HG02763 (cell line): ENCODE data around the gene ANO9.
"Not testable (repeated sequence)": the region's sequence is repeated elsewhere in the genome, so short reads cannot be mapped to it uniquely, and the experiment has no call there.

Source experiments
- ATAC-seq: cut with Tn5 transposase; IDR thresholded peaks from one replicate; pipeline ENCODE4 v1.9.1; 2021; ENCODE audit warnings: mild to moderate bottlenecking, moderate library complexity; ENCODE audit not compliant: unreplicated experiment

Gene ANO9

DNA sequence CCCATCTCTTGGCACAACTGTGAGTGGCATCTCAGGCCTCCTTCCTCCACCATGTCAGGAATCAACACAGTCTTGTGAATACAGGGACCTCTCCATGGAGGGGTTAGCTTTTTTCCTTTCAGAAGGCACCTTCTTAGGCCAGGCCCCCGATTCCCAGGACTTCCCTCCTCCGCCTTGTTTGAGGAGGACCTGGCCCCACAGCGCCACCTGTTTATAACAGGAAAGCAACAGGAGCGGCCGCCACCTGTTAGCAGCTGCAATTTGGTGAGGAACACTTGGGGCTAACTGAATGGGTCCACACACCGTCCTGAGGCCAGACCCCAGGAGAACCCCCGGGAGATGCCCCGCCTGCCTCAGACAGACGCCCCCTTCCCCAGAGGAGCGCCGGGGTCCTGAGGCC is 51.6 kb downstream of the ANO9 start:
- no peak for ATAC-seq

GRCh38 chr11:389369-389768 is 52.4 kb downstream of the ANO9 start:
- not testable (repeated sequence) for ATAC-seq

DNA sequence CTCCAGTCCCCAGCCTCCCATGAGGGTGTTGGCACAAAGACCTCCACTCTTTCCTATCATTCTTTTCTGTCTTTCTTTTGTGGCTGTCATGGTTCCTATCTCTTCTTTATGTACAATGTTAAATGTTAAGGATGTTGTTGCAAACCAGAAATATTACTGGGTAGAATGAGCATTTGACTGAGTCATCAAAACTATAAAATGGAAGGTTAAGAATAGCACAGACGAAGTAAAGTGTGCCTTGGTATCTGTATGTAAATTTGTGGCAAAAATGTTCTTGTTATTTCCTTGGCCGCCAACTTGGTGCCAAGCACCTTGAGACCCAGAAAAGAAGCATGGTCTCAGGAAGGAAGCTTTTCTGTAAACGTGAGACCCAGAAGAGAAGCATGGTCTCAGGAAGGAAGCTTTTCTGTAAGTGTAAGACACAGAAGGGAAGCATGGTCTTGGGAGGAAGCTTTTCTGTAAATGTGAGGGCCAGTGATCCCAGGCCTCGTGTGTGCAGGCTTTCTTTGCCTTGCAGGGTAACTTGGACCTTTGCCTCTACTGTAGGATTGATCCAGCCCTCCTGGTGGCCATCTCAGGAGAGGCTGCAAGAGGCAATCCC is 54.5 kb downstream of the ANO9 start:
- no peak for ATAC-seq

DNA sequence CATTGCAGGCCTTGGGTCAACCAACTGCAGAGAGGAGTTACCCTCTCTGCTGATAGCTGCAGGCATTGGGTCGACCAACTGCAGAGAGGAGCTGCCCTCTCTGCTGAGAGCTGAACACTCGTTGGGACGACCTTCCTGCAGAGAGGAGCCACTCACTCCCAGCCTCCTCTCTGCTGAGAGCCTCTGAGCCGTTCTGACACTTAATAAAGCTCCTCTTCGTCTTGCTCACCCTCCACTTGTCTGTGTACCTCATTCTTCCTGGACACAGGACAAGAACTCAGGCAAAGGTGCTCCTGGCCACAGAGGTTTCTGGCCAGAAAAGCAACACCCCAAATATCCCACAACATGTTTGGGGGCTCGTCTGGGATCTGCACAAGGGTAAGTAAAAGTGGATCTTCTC is 55.3 kb downstream of the ANO9 start:
- no peak for ATAC-seq

DNA sequence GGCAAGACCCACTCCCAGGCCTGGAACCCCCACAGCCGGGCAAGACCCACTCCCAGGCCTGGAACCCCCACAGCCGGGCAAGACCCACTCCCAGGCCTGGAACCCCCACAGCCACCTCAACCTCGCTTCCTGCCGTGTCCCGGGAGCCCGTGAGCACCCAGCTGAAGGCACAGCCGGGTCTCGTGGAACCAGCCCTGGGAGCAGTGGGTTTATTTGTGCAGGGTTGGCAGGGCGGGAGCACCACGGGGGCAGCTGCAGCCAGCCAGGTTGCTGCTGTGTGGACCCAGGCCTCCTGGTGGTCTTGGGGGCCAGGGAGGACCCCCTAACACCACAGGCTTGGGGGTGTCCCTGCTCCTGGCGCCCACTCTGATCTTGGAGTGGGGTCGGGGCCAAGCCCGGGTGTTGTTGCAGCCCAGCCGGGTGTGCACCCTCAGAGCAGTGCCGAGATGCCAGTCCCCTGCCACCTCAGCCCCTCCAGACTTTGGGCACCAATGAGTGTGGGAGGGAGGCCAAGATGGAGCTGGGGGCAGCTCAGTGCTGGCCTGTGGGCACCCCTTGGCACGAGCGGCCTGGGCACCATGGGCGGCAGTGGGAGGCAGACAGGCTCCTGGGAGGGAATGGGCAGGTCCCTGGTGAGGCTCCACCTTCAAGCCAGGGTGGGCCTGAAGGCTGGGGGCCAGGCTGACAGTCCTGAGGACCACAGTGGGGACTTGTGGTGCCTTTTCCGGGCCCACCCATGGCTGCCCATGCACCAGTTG is 56.0 kb downstream of the ANO9 start:
- no peak for ATAC-seq

- ATAC-seq = no peak
Observed at GRCh38 chr11:384511-384910, 57.3 kb downstream of the ANO9 start.

DNA sequence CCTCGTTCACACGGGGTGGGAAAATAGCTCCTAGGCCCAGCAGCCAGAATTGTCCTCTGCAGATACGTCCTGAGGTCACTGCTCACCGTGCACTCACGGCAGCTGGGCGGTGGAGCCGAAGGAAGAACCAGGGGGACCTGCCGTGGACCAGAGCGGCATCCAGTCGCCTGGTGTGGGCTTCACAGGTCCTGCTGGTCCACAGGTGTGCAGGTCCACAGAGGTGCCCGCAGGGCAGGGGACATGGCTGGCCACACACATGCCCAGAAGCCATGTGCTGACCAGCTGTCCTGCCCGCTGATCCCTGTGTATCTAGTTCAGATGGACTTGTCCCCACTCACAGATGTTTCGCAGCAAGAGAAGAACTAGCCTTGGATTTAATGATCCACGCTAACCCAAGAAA is 58.4 kb downstream of the ANO9 start:
- no peak for ATAC-seq

DNA sequence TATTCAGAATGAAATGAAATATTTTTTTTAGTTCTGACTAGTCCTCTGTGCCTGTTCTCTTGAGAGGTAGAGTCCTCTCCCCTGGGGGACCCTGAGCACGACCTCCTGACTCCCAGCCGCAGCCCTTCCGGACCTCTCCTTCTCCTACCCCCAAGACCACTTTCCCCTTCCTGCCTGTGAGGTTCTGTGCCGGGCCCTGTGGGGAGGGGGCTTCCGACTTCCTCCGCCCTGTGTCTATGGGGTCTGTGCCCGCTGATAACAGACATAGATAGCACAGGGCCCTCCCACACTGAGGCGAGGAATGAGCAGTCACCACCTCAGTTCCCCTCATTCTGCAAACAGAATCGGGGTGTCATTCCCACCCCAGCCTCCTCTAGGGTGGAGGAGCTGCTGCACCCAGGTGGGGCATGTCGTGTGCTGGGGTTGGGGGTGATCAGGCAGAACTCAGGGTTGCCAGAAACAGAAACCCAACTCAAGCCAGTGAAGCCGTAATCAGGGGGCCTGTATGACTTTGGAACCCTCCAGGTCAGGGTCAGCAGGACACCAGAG is 59.7 kb downstream of the ANO9 start:
- ATAC-seq = no peak

DNA sequence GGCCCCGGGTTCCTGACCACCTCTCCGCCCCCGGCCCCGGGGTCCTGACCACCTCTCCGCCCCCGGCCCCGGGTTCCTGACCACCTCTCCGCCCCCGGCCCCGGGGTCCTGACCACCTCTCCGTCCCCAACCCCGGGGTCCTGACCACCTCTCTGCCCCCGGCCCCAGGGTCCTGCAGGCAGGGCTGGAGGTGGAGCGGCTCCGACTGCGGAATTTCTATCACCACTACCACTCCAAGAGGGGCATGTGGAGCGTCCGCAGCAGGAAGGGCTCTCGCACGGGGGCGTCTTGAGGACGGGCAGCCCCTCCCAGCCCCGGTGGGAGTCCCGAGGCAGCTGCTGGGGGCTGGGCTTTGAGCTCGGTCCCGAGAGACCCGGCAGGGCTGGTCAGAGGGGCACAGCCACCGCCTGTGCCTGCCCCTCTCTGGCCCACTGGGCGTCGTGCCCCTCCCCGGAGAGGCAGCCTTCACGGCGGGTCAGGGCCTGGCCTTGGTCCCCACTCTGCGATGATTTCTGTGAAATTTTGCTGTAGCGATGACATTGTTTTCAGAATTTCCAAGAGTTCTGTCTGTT is 60.2 kb downstream of the ANO9 start:
- ATAC-seq = no peak

GRCh38 chr11:380996-381395 is 60.8 kb downstream of the ANO9 start:
- ATAC-seq = no peak

GRCh38 chr11:380491-380890 is 61.3 kb downstream of the ANO9 start:
- no peak for ATAC-seq

GRCh38 chr11:380095-380480 is 61.7 kb downstream of the ANO9 start:
- no peak for ATAC-seq

- no peak for ATAC-seq
Observed at GRCh38 chr11:379205-380094, 62.4 kb downstream of the ANO9 start.

DNA sequence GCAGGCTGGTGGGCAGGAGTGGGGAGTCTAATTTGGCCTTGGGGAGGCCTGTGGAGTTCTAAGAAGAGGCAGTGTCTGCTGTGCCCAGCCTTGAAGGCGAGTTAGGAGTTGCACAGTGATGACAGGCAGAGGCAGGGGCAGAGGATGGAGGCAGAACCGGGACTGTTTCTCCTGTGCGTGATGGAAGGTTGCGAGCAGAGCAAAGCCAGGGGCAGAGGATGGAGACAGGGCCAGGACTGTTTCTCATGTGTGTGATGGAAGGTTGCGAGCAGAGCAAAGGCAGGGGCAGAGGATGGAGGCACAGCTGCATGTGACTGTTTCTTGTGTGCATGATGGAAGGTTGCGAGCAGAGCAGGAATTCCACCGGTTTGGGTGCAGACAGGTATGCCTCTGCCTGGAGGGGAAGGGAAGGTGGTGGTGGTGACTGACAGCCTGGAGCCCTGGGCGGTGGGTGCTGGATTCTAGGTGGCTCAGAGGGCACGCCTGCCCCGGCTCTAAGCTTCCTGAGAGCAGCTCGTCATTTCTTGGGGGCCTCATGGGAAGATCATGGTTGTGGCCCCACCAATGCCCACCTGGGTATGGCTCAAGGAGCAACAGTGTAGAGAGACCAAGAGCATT is 63.8 kb downstream of the ANO9 start:
- no peak for ATAC-seq

DNA sequence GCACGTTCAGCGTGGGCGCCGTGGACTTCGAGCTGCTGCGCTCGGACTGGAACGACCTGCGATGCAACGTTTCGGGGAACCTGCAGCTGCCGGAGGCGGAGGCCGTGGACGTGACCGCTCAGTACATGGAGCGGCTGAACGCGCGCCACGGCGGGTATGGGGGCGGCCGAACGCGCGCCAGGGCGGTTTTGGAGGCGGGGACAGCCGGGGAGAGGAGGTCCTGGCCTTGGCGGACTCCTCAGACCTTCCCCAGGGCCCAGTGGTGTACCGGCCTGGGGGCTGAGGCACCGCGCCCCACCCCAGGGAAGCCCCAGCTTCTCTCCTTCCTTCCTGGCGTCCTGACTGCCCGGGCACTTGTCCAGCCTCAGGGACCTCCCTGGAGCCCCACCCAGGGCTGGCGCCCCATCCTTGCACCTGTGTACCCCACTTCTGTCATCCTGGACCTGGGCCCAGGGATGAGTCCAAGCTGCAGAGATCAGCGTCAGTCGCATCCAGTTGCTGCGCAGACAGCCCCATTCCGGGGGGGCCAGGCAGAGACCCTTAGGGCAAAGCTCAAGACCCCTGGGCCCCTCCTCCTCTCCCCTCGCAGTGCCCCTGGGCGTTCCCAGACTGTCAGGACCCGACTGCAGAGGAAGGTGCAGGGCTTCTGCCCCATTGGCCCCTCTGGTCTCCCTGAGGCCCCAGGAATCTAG is 64.5 kb downstream of the ANO9 start:
- ATAC-seq = no peak

GRCh38 chr11:376531-377173 is 65.2 kb downstream of the ANO9 start:
- ATAC-seq = no peak

GRCh38 chr11:375065-376025 is 66.5 kb downstream of the ANO9 start:
- ATAC-seq = no peak

DNA sequence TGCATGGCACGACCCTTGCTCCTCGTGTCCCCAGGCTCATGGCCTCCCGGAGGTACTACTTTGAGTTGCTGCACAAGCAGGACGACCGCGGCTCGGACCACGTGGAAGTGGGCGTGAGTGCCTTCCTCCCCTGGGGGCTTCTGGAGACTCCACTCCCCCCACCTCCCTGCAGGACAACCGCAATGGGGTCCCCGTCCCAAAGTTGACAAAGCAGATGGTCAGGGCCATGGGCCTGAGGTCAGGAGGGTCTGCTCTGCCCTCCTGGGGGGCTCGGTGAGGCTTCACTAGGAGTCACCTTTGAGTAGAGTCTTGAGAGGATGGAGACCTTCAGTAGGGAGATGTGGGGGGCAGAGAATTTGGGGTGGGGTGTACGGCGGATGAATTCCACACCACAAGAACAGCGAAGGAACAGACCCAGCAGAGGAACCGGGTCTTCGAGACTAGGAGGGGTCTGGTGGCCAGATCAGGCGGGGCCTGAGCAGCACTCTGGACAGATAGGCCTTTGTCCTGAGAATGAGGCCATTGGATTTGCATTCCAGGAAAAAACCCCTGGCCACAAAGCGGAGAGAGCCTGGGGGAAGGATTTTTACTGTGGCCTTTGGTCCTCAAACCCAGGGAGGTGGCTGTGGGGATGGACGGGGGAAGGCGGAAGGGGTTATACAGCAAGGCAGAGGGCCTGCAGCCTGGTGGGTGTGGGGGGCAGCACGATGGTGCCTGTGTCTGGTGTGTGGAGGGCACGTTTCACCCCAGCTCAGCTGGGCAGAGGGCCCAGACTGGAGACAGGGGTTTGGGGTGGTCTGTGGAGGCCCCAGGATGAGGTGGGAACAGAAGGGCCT is 67.9 kb downstream of the ANO9 start:
- ATAC-seq = no peak
